Fibroblast of pulmonary artery (primary cell): Measurements from ENCODE around the gene WNT16.
"Not testable (repeated sequence)": the region's sequence is repeated elsewhere in the genome, so short reads cannot be mapped to it uniquely, and the experiment has no call there.

Experiments used
- DNase-seq: peaks from one replicate; pipeline ENCODE4 v3.0.0-alpha.2; 2010; ENCODE audit warnings: low read depth
- H3K4me3 ChIP-seq: replicated peaks from 2 replicates; pipeline ENCODE4 v1.5.1; 2011; ENCODE audit warnings: low read depth, mild to moderate bottlenecking, control low read depth, low read length, moderate library complexity
- CTCF ChIP-seq: IDR thresholded peaks from 2 replicates; pipeline ENCODE4 v1.5.1; 2011; ENCODE audit warnings: mild to moderate bottlenecking, control low read depth, low read length, inconsistent platforms; ENCODE audit errors: missing control alignments

The WNT16 gene

DNA sequence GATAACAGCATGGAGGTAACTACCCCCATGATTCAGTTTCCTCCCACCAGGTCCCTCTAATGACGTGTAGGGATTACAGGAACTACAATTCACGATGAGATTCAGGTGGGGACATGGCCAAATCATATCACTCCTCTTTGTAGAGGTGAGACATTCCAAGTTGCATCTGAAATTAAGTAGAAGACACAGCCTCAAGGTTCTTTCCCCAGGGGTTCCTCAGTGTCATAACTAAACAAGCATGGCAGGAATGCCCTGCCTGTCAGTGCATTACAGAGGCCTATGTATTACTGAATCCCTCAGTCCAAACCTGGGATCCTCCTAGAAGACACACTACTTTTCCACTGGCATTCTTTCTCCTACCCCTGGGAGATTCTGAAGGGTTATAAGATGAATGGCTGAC, 42.6 kb upstream of the WNT16 start:
- no peak for DNase-seq
- H3K4me3 ChIP-seq, result no peak overlapping the region
- no peak for TF ChIP-seq CTCF

DNA sequence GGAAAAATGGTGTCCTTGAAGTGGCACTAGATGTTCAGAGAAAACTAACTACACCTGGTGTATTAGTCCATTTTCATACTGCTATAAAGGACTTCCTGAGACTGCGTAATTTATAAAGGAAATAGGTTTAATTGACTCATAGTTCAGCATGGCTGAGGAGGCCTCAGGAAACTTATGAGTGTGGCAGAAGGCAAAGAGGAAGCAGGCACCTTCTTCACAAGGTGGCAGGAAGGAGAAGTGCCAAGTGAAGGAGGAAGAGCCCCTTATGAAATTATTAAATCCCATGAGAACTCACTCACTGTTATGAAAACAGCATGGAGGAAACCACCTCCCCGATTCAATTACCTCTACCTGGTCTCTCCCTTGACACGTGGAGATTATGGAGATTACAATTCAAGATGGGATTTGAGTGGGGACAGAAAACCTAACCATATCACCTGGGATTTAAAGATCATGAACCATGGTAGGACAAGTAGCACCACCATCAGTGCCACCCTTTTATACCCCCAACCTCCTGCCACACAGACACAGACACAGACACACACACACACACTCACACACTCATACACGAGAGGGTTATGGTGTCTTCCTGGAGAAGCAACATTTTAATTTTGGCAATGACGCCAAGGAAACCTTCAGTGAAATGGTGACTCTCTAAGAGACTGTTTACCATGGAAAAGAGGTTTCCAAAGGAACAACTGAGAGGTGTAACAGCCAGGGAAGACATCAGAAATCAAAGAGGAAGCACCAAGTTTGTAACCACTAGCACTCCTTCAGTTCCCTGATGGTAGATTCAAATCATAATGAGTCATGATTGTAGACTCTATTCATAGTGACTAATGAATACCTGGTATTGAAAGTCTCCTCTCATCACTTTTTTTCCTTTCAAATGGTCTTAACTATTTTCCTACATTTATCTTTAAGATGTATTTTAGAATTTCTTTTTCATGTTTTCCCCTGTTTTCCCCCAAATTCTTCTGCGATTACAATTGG, 41.8 kb upstream of the WNT16 start:
- H3K4me3 ChIP-seq, result no peak overlapping the region
- no peak for DNase-seq
- TF ChIP-seq CTCF, result no peak

DNA sequence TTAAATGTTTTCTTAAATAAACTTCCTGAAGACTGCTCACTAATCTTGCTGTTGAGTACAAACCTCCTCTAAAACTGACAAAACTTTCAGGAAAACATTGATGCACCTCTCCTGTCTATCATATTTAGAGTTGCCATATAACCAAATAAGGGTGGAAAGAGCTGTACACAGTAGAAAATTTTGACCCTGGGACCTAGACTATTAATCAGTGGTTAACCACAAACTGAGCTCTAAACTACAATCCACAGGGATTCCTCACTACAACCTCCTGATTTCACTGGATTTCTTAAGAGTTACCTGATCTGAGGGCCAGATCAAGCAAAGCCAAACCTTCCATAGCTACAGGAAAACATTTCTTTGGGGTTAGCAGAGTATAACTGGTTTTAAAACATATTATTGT, 39.9 kb upstream of the WNT16 start:
- H3K4me3 ChIP-seq, result no peak overlapping the region
- TF ChIP-seq CTCF, result no peak
- peak; percentile 67 for DNase-seq

DNA sequence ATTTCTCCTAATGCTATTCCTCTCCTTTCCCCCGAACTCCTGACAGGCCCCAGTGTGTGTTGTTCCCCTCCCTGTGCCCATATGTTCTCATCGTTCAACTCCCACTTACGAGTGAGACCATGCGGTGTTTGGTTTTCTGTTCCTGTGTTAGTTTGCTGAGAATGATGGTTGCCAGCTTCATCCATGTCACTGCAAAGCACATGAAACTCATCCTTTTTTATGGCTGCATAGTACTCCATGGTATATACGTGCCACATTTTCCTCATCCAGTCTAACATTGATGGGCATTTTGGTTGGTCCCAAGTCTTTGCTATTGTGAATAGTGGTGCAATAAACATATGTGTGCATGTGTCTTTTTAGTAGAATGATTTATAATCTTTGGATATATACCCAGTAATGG, 38.9 kb upstream of the WNT16 start:
- not testable (repeated sequence) for DNase-seq

DNA sequence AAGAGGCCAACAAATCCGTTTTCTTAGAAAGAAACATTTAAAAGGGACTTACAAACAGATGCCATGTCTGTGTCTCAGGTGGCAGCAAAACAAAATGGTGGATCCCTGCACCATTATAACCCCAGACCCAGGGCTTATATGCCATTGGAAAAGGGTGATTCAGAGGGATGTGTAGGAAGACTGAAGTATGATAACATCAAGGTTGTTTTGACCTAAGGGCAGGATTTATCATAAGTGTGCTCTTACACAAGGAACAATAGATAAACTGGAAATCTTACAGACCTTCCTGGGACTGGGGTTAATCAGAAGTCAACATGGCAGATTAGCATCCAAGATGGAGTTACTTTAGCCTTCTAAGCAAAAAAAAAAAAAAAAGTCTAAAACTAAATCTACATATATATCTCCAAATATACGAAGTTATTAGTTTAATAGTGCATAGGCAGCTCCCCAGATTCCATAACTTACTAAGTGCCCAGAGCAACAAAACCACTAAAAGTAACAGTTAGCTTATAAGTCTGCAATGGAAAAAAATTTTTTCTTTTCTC, 34.3 kb upstream of the WNT16 start:
- no peak overlapping the region for H3K4me3 ChIP-seq
- no peak for DNase-seq
- TF ChIP-seq CTCF, result no peak

More for the DNA sequence above, 38.9 kb upstream of the WNT16 start:
- not testable (repeated sequence) for H3K4me3 ChIP-seq

GRCh38 chr7:121297843-121298242, 31.0 kb upstream of the WNT16 start:
- no peak for DNase-seq
- H3K4me3 ChIP-seq, result no peak overlapping the region
- no peak for TF ChIP-seq CTCF

DNA sequence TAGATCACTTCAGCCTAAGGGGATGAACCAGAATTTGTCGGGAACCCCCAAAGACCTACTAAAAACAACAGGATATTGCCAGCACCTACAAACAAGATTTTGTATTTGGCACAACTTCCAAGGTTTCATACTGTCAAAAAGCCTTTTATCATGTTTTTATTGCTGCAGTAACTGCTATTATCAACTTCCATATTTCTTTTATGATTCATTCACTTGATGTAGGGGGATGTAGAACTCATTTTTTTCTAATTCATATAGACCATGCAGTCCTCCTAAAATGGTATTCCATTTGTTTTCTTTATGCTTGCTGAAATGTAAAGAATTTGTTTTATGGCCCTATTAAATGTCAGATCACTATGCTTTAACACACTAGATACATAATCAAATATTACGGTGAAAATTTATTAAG, 30.0 kb upstream of the WNT16 start:
- no peak for DNase-seq
- no peak for TF ChIP-seq CTCF
- no peak overlapping the region for H3K4me3 ChIP-seq
